GM04503 (cell line): ENCODE measurements around the gene PRKACB.
"Not testable (repeated sequence)": the region's sequence is repeated elsewhere in the genome, so short reads cannot be mapped to it uniquely, and the experiment has no call there.

Source experiments
- DNase-seq: peaks from one replicate; pipeline ENCODE4 v3.0.0-alpha.2; 2012; ENCODE audit warnings: low read depth

PRKACB gene

GRCh38 chr1:84223751-84224432, 79.8 kb downstream of the PRKACB start:
- DNase-seq = no peak

- no peak for DNase-seq
Measured at GRCh38 chr1:84224905-84225304, 80.8 kb downstream of the PRKACB start.

GRCh38 chr1:84225646-84226045, 81.6 kb downstream of the PRKACB start:
- no peak for DNase-seq

- DNase-seq = not testable (repeated sequence)
Measured at GRCh38 chr1:84232676-84233075, 88.6 kb downstream of the PRKACB start.

GRCh38 chr1:84236256-84236655, 92.2 kb downstream of the PRKACB start:
- DNase-seq = no peak

GRCh38 chr1:84242641-84243040, 98.6 kb downstream of the PRKACB start:
- no peak for DNase-seq

- DNase-seq = no peak
Measured at GRCh38 chr1:84245563-84245962, 101.5 kb downstream of the PRKACB start.

GRCh38 chr1:84246213-84246612, 102.1 kb downstream of the PRKACB start:
- no peak for DNase-seq

GRCh38 chr1:84247425-84248220, 103.6 kb downstream of the PRKACB start:
- peak; percentile 24 for DNase-seq

- no peak for DNase-seq
Measured at GRCh38 chr1:84250668-84251067, 106.6 kb downstream of the PRKACB start.

GRCh38 chr1:84253036-84253435, 109.0 kb downstream of the PRKACB start:
- no peak for DNase-seq

GRCh38 chr1:84253891-84254290, 109.8 kb downstream of the PRKACB start:
- peak; percentile 68 for DNase-seq

GRCh38 chr1:84254703-84255238, 110.7 kb downstream of the PRKACB start:
- DNase-seq = no peak

GRCh38 chr1:84255582-84255981, 111.5 kb downstream of the PRKACB start:
- no peak for DNase-seq

GRCh38 chr1:84257617-84258016, 113.5 kb downstream of the PRKACB start:
- no peak for DNase-seq

GRCh38 chr1:84259376-84259775, 115.3 kb downstream of the PRKACB start:
- no peak for DNase-seq

GRCh38 chr1:84259989-84260388, 115.9 kb downstream of the PRKACB start:
- no peak for DNase-seq

GRCh38 chr1:84260852-84261518, 116.9 kb downstream of the PRKACB start:
- no peak for DNase-seq

GRCh38 chr1:84264961-84265360, 120.9 kb downstream of the PRKACB start:
- no peak for DNase-seq

GRCh38 chr1:84265867-84266266, 121.8 kb downstream of the PRKACB start:
- DNase-seq = no peak

GRCh38 chr1:84266748-84267147, 122.7 kb downstream of the PRKACB start:
- no peak for DNase-seq

- DNase-seq = no peak
Measured at GRCh38 chr1:84267476-84267875, 123.4 kb downstream of the PRKACB start.

GRCh38 chr1:84268346-84268745, 124.3 kb downstream of the PRKACB start:
- DNase-seq = no peak
